AG04449 (cell line): ENCODE results near the gene RASGEF1B.

Experiments
- CTCF ChIA-PET: fragments of 350-600 bp; formaldehyde crosslinking; extraction: SDS; loops from one replicate; lab custom pipeline; 2021; ENCODE audit warnings: antibody characterized with exemption; lab: Yijun Ruan, JAX
- POLR2A ChIA-PET: fragments of 400-600, 350-600 bp; formaldehyde crosslinking; extraction: SDS; loops from one replicate; lab custom pipeline; 2020; ENCODE audit warnings: antibody characterized with exemption, inconsistent platforms; lab: Yijun Ruan, JAX
- DNase-seq: peaks from one replicate; pipeline ENCODE4 v3.0.0-alpha.2; 2010; ENCODE audit warnings: low read depth, low spot score
- H3K4me3 ChIP-seq: 2 replicates; pipeline ENCODE4 v1.5.1; 2011; ENCODE audit warnings: low read depth, mild to moderate bottlenecking, control low read depth, low read length
- CTCF ChIP-seq: IDR thresholded peaks from one replicate; pipeline ENCODE4 v1.5.1; 2011; ENCODE audit warnings: mild to moderate bottlenecking, moderate library complexity, low read length, control low read depth, inconsistent platforms; ENCODE audit not compliant: insufficient read depth; ENCODE audit errors: missing control alignments

The RASGEF1B gene

GRCh38 chr4:81422595-81422994 is 49.1 kb downstream of the RASGEF1B start:
- POLR2A ChIA-PET, result no interaction called here
- CTCF ChIA-PET, result no interaction called here
- no peak overlapping the region for H3K4me3 ChIP-seq
- no peak for DNase-seq
- no peak for TF ChIP-seq CTCF

DNA sequence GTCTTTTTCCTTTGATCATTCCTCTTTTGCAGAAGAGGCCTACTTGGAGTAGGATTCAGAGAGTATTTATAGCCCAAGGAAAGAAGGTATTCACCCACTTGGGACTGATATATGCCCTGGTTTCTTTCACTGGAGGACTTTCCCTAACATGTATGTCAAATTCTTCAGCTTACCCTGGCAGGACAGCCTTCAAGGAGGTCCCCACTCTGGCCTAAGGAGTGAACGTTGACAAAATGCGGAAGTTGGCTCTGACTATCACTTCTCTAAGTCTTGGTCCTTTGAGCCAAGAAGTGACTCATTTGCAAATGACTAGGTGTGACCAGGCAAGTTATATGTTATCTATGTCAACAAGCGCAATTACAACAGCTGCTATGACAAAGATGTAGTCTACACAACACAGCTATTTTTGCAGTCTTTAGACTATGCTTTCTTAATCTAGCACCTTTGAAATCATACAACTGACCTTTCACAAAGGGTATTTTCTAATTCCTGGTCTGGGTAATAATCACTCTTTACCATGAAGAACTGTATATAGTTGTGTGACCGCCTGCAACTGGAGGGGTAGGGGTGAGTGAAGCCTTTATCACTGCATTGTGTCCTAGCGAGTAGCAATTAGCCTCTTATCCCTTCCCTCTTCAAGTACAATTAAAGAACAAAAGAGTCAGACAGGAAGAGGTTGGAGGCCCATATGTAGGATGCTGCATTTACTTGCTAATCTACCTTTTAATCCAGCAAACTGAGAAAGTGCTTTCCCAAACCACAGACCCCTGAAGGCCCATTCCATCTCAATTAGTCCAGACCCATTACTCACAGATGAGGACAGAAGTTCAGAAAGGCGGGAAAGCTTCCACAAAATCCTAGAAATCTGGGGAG is 50.1 kb downstream of the RASGEF1B start:
- CTCF ChIA-PET, result interaction anchor here (1.7 kb wide), 1 partner anchor 15 kb away, joined by 3 read pairs; no protein-coding TSS in a partner anchor
- DNase-seq, result no peak

DNA sequence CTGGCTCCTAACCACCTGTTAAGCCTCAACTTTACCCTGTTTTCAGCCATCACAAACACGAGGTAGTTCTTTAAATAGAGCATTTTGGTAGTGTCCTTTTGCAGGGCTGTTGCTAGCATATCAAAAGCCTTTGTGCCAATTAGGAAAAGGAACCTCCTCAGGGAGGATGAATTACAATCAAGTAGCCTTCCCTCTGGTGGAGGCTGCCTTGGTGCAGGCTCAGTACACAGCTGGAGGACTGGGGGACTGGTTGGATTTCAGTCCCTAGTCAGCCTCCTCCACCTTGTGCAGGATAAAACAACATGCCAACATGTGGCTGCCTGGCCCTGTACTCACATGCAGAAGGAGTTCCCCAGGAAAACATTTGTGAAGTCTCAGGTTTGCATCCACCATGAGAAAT is 53.1 kb downstream of the RASGEF1B start:
- ChIA-PET POLR2A (no interaction called here), CTCF (no interaction called here)
- H3K4me3 ChIP-seq, result no peak overlapping the region
- DNase-seq, result no peak
- no peak for TF ChIP-seq CTCF

More for the DNA sequence above, 50.1 kb downstream of the RASGEF1B start:
- POLR2A ChIA-PET, result no interaction called here
- no peak for TF ChIP-seq CTCF
- no peak overlapping the region for H3K4me3 ChIP-seq

GRCh38 chr4:81412946-81413495 is 58.7 kb downstream of the RASGEF1B start:
- TF ChIP-seq CTCF, result no peak
- ChIA-PET POLR2A (no interaction called here), CTCF (interaction anchor here (1.0 kb wide), 1 partner anchor 11 kb away, joined by 3 read pairs; no protein-coding TSS in a partner anchor)
- no peak overlapping the region for H3K4me3 ChIP-seq
- no peak for DNase-seq

- no peak for DNase-seq
- no peak overlapping the region for H3K4me3 ChIP-seq
- ChIA-PET CTCF (no interaction called here), POLR2A (no interaction called here)
- no peak for TF ChIP-seq CTCF
Observed at GRCh38 chr4:81410680-81411079, 61.0 kb downstream of the RASGEF1B start.

- no peak overlapping the region for H3K4me3 ChIP-seq
- no peak for TF ChIP-seq CTCF
- ChIA-PET CTCF (no interaction called here), POLR2A (no interaction called here)
- DNase-seq, result no peak
Observed at GRCh38 chr4:81409836-81410235, 61.9 kb downstream of the RASGEF1B start.
